H1 (cell line): ENCODE results near the gene MAFG. TPM values are rescaled to one million over a fixed set of nuclear protein-coding genes. Genes with fewer than 3 reads are reported as not detected.

Experiments used
- CEBPB ChIP-seq: IDR thresholded peaks from 2 replicates; pipeline ENCODE4 v1.6.1; 2012; ENCODE audit warnings: low read depth, low read length
- CHD1 ChIP-seq: IDR thresholded peaks from 2 replicates; pipeline ENCODE4 v1.6.1; 2012; ENCODE audit warnings: low read depth, low read length, improper control_type of control experiment
- CREB1 ChIP-seq: IDR thresholded peaks from 2 replicates; pipeline ENCODE4 v1.6.1; 2012; ENCODE audit warnings: inconsistent platforms
- HDAC6 ChIP-seq: IDR thresholded peaks from one replicate; pipeline ENCODE4 v1.7.1; 2012; ENCODE audit warnings: low read depth, mild to moderate bottlenecking, inconsistent platforms, low read length, moderate library complexity
- POU5F1 ChIP-seq: IDR thresholded peaks from 2 replicates; pipeline ENCODE4 v1.6.1; 2011; ENCODE audit warnings: low read depth, mild to moderate bottlenecking, low read length, moderate library complexity
- RBBP5 ChIP-seq: IDR thresholded peaks from 2 replicates; pipeline ENCODE4 v1.7.1; 2012; ENCODE audit warnings: low read depth, mild to moderate bottlenecking, inconsistent platforms, low read length, moderate library complexity, borderline replicate concordance
- SIX5 ChIP-seq: IDR thresholded peaks from 2 replicates; pipeline ENCODE4 v1.6.1; 2011; ENCODE audit warnings: mild to moderate bottlenecking, low read depth, low read length
- polyA plus RNA-seq, 7 experiments: library from polyadenylated mRNA; depleted of rRNA in 3 of 7; stranded (reverse) in 5 of 7; unstranded in 2 of 7; fragments of >200 nt in 5 of 7; fragments of 200-250 nt in 2 of 7; gene quantifications; 1 replicate in 5 of 7; 2 replicates in 1 of 7; 4 replicates in 1 of 7; pipeline versions ENCODE4 v1.2.1 to v1.2.3, GENCODE V29; 2011 to 2013; ENCODE audit warnings: missing spikeins in 2 of 7, mixed read lengths in 2 of 7
- total RNA-seq: library from RNA; stranded (reverse); fragmentation: NEBNext Ultra II Directional; extraction: Animal tissue kit (Norgen Biotek cat#: 25700); gene quantifications from 2 replicates; pipeline ENCODE4 v1.2.1, GENCODE V29; 2021
- TF ChIP-seq, protein P1 (sequence below): fragments of 300-600 bp; sonication (generic); IDR thresholded peaks from 2 replicates; pipeline ENCODE4 v1.7.1; 2012; ENCODE audit warnings: low read length, moderate library complexity, mild to moderate bottlenecking, inconsistent platforms; ENCODE audit not compliant: insufficient replicate concordance
- TF ChIP-seq, protein P2 (sequence below): IDR thresholded peaks from 2 replicates; pipeline ENCODE4 v1.6.1; 2011; ENCODE audit warnings: low read depth, mild to moderate bottlenecking, low read length; ENCODE audit not compliant: insufficient read depth

MAFG gene
- total and polyA plus RNA-seq, 2 of the 8 experiments (the other 6 are each of a cell fraction or from before 2014, with no cell fraction given), result 25.5 to 26.9 TPM

DNA sequence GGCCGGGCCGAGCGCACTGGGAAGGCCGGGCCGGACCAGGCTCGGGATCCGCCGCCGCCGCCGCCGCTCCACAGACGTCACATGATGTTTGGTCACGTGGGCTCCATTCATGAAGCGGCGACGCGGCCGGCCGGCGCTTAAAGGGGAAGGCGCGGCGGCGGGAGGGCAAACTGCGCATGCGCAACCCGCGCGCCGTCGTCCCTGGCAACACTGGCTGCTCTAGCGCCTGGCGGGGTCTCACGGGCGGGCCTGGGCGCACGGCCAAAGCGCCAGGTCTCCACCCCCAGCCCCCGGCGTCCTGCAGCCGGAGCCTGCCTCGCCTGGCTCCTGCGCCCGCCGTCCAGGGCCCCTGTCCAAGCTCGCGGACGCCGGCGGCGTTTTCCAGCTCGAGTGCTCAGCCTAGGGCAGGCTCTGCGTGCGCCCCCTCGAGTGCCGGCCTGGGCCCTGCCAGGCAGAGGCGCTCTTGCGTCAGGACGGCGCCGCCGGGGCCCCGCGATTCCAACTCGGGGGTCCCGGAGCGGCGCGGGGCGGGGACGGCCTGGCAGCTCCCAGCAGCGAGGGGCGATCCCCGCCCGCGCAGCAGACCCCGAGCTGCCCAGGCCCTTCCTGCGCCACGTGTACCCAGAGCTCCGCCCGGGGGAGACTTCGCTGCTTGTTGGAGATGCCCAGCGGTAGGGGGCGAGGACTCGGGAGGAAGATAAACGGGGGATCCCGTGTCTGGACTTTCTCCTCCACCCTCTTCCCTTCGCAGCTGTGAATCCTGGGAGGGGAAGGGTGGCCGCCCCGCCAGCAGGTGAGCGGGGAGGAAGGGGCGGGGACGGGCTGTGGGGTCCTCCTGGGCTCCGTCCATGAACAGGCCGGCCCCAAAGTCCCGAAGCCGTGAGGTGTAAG, at the start of gene MAFG (continued):
- TF ChIP-seq, protein P1, sequence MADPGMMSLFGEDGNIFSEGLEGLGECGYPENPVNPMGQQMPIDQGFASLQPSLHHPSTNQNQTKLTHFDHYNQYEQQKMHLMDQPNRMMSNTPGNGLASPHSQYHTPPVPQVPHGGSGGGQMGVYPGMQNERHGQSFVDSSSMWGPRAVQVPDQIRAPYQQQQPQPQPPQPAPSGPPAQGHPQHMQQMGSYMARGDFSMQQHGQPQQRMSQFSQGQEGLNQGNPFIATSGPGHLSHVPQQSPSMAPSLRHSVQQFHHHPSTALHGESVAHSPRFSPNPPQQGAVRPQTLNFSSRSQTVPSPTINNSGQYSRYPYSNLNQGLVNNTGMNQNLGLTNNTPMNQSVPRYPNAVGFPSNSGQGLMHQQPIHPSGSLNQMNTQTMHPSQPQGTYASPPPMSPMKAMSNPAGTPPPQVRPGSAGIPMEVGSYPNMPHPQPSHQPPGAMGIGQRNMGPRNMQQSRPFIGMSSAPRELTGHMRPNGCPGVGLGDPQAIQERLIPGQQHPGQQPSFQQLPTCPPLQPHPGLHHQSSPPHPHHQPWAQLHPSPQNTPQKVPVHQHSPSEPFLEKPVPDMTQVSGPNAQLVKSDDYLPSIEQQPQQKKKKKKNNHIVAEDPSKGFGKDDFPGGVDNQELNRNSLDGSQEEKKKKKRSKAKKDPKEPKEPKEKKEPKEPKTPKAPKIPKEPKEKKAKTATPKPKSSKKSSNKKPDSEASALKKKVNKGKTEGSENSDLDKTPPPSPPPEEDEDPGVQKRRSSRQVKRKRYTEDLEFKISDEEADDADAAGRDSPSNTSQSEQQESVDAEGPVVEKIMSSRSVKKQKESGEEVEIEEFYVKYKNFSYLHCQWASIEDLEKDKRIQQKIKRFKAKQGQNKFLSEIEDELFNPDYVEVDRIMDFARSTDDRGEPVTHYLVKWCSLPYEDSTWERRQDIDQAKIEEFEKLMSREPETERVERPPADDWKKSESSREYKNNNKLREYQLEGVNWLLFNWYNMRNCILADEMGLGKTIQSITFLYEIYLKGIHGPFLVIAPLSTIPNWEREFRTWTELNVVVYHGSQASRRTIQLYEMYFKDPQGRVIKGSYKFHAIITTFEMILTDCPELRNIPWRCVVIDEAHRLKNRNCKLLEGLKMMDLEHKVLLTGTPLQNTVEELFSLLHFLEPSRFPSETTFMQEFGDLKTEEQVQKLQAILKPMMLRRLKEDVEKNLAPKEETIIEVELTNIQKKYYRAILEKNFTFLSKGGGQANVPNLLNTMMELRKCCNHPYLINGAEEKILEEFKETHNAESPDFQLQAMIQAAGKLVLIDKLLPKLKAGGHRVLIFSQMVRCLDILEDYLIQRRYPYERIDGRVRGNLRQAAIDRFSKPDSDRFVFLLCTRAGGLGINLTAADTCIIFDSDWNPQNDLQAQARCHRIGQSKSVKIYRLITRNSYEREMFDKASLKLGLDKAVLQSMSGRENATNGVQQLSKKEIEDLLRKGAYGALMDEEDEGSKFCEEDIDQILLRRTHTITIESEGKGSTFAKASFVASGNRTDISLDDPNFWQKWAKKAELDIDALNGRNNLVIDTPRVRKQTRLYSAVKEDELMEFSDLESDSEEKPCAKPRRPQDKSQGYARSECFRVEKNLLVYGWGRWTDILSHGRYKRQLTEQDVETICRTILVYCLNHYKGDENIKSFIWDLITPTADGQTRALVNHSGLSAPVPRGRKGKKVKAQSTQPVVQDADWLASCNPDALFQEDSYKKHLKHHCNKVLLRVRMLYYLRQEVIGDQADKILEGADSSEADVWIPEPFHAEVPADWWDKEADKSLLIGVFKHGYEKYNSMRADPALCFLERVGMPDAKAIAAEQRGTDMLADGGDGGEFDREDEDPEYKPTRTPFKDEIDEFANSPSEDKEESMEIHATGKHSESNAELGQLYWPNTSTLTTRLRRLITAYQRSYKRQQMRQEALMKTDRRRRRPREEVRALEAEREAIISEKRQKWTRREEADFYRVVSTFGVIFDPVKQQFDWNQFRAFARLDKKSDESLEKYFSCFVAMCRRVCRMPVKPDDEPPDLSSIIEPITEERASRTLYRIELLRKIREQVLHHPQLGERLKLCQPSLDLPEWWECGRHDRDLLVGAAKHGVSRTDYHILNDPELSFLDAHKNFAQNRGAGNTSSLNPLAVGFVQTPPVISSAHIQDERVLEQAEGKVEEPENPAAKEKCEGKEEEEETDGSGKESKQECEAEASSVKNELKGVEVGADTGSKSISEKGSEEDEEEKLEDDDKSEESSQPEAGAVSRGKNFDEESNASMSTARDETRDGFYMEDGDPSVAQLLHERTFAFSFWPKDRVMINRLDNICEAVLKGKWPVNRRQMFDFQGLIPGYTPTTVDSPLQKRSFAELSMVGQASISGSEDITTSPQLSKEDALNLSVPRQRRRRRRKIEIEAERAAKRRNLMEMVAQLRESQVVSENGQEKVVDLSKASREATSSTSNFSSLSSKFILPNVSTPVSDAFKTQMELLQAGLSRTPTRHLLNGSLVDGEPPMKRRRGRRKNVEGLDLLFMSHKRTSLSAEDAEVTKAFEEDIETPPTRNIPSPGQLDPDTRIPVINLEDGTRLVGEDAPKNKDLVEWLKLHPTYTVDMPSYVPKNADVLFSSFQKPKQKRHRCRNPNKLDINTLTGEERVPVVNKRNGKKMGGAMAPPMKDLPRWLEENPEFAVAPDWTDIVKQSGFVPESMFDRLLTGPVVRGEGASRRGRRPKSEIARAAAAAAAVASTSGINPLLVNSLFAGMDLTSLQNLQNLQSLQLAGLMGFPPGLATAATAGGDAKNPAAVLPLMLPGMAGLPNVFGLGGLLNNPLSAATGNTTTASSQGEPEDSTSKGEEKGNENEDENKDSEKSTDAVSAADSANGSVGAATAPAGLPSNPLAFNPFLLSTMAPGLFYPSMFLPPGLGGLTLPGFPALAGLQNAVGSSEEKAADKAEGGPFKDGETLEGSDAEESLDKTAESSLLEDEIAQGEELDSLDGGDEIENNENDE, result no peak
- TF ChIP-seq RBBP5, result no peak; the same call in 1 of the 2 replicates
- no peak for TF ChIP-seq CEBPB
- TF ChIP-seq, protein P2, sequence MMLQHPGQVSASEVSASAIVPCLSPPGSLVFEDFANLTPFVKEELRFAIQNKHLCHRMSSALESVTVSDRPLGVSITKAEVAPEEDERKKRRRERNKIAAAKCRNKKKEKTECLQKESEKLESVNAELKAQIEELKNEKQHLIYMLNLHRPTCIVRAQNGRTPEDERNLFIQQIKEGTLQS, result peak; percentile 96
- no peak for TF ChIP-seq CHD1
- TF ChIP-seq SIX5, result no peak
- TF ChIP-seq CREB1, result peak; percentile 75
- TF ChIP-seq POU5F1, result no peak
- no peak for TF ChIP-seq HDAC6
